ENCODE measurements around the gene NOG. TPM values are rescaled to one million over a fixed set of nuclear protein-coding genes. Genes with fewer than 3 reads are reported as not detected.

Gene NOG
- total RNA-seq, 1 experiment from 2014 or later, result 0.15 TPM

DNA sequence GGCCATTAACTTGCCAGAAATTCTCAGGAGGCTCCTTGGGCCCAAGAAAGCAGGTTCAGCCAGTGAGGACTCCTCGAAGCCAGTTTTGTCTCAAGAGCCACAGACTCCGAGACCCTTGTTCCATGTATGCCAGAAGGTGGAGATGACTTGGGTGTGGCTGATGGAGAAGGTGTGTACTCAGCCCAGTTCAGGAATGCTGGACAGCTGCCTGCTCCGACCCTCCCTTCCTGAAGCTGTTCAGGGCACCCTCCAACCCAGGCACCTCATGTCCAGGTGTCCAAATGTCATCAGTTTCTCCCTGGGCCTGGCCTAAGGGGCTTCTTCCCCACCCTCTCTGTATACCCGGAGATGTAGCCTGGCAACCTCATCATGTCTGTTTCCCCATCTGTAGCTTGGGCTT is 40.2 kb downstream of the NOG start:
- TF ChIP-seq CTCF (conservative IDR thresholded peaks at IDR 0.05; ENCODE audit: low read depth, low read length), result no peak
- no TSS peak for BruUV-seq (replicated peaks)
- H3K4me3 ChIP-seq (ENCODE audit: low read depth, low read length, poor library complexity, severe bottlenecking), result no peak overlapping the region
- intact Hi-C loops (cut with micrococcal nuclease; ENCODE audit: unreplicated experiment), result no loop called here
- CTCF ChIA-PET, result no interaction called here
- no peak overlapping the region for H3K27ac ChIP-seq (ENCODE audit: low read depth, low read length, poor library complexity, severe bottlenecking)
- no peak for DNase-seq (ENCODE audit: low spot score)
- peaks cover 25% of the 10 kb centered on the region for H3K27me3 ChIP-seq (replicated peaks; ENCODE audit: insufficient read depth, low read depth, low read length, poor library complexity)
- H3K4me1 ChIP-seq (ENCODE audit: insufficient read depth, low read length, poor library complexity, severe bottlenecking), result no peaks in the 10 kb centered on the region
- POLR2A ChIA-PET (ENCODE audit: low non-redundant PET), result no interaction called here
- H3K9me3 ChIP-seq (ENCODE audit: low read depth, low read length, poor library complexity, severe bottlenecking), result no peaks in the 10 kb centered on the region
- H3K36me3 ChIP-seq (ENCODE audit: insufficient read depth, low read length, poor library complexity, severe bottlenecking), result no peaks in the 10 kb centered on the region

GRCh38 chr17:56635641-56636040 is 42.1 kb downstream of the NOG start:
- no peak for TF ChIP-seq CTCF (conservative IDR thresholded peaks at IDR 0.05; ENCODE audit: low read depth, low read length)
- TF ChIP-seq EZH2 (IDR thresholded peaks at IDR 0.05; ENCODE audit: borderline replicate concordance, low read depth, low read length, poor library complexity, severe bottlenecking), result no peak
- POLR2A ChIA-PET (ENCODE audit: low non-redundant PET), result no interaction called here
- no peaks in the 10 kb centered on the region for H3K4me1 ChIP-seq (ENCODE audit: insufficient read depth, low read length, poor library complexity, severe bottlenecking)
- peaks cover 25% of the 10 kb centered on the region for H3K27me3 ChIP-seq (replicated peaks; ENCODE audit: insufficient read depth, low read depth, low read length, poor library complexity)
- intact Hi-C loops (cut with micrococcal nuclease; ENCODE audit: unreplicated experiment), result no loop called here
- DNase-seq (ENCODE audit: low spot score), result no peak
- BruUV-seq (replicated peaks), result no TSS peak
- no peaks in the 10 kb centered on the region for H3K9me3 ChIP-seq (ENCODE audit: low read depth, low read length, poor library complexity, severe bottlenecking)
- CTCF ChIA-PET, result no interaction called here
- H3K27ac ChIP-seq (ENCODE audit: low read depth, low read length, poor library complexity, severe bottlenecking), result no peak overlapping the region
- no peaks in the 10 kb centered on the region for H3K36me3 ChIP-seq (ENCODE audit: insufficient read depth, low read length, poor library complexity, severe bottlenecking)
- no peak overlapping the region for H3K4me3 ChIP-seq (ENCODE audit: low read depth, low read length, poor library complexity, severe bottlenecking)

GRCh38 chr17:56636265-56636664 is 42.8 kb downstream of the NOG start:
- intact Hi-C loops (cut with micrococcal nuclease; ENCODE audit: unreplicated experiment), result no loop called here
- no peaks in the 10 kb centered on the region for H3K4me1 ChIP-seq (ENCODE audit: insufficient read depth, low read length, poor library complexity, severe bottlenecking)
- no peaks in the 10 kb centered on the region for H3K36me3 ChIP-seq (ENCODE audit: insufficient read depth, low read length, poor library complexity, severe bottlenecking)
- no peaks in the 10 kb centered on the region for H3K9me3 ChIP-seq (ENCODE audit: low read depth, low read length, poor library complexity, severe bottlenecking)
- H3K4me3 ChIP-seq (ENCODE audit: low read depth, low read length, poor library complexity, severe bottlenecking), result no peak overlapping the region
- TF ChIP-seq CTCF (conservative IDR thresholded peaks at IDR 0.05; ENCODE audit: low read depth, low read length) (no peak), EZH2 (IDR thresholded peaks at IDR 0.05; ENCODE audit: borderline replicate concordance, low read depth, low read length, poor library complexity, severe bottlenecking) (no peak)
- BruUV-seq (replicated peaks), result no TSS peak
- peaks cover 25% of the 10 kb centered on the region for H3K27me3 ChIP-seq (replicated peaks; ENCODE audit: insufficient read depth, low read depth, low read length, poor library complexity)
- ChIA-PET POLR2A (ENCODE audit: low non-redundant PET) (no interaction called here), CTCF (no interaction called here)
- DNase-seq (ENCODE audit: low spot score), result no peak
- H3K27ac ChIP-seq (ENCODE audit: low read depth, low read length, poor library complexity, severe bottlenecking), result no peak overlapping the region

Data from A673 (cell line).